ENCODE data around the gene B9D1.

- TF ChIP-seq CTCF (IDR thresholded peaks at IDR 0.05) (no peak), SIN3A (IDR thresholded peaks at IDR 0.05; ENCODE audit: borderline replicate concordance, low read depth, low read length) (no peak)
These were observed 2.7 kb downstream of the B9D1 start for GRCh38 chr17:19359856-19360255.

Measured in SK-N-SH (cell line).